ENCODE results near the gene ARPC5L. TPM values are rescaled to one million over a fixed set of nuclear protein-coding genes. Genes with fewer than 3 reads are reported as not detected.
A peak's percentile ranks its signal among the peaks of the same experiment; 100 is the strongest.

Gene ARPC5L
- total RNA-seq, 4 donors from 2014 or later = 34.8 to 45.5 (median 42.3) TPM

- intact Hi-C loops (cut with DNase I; ENCODE audit: low total_unique reads) = no loop called here
- DNase-seq (ENCODE audit: low spot score in 2 of 2) = no peak
- WGBS, 2 donors = 4 to 5% methylated on average over 12 of the region's 12 CpGs
- TF ChIP-seq, protein P1, sequence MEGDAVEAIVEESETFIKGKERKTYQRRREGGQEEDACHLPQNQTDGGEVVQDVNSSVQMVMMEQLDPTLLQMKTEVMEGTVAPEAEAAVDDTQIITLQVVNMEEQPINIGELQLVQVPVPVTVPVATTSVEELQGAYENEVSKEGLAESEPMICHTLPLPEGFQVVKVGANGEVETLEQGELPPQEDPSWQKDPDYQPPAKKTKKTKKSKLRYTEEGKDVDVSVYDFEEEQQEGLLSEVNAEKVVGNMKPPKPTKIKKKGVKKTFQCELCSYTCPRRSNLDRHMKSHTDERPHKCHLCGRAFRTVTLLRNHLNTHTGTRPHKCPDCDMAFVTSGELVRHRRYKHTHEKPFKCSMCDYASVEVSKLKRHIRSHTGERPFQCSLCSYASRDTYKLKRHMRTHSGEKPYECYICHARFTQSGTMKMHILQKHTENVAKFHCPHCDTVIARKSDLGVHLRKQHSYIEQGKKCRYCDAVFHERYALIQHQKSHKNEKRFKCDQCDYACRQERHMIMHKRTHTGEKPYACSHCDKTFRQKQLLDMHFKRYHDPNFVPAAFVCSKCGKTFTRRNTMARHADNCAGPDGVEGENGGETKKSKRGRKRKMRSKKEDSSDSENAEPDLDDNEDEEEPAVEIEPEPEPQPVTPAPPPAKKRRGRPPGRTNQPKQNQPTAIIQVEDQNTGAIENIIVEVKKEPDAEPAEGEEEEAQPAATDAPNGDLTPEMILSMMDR (IDR thresholded peaks at IDR 0.05) = no peak
- no peak for TF ChIP-seq POLR2A (IDR thresholded peaks at IDR 0.05)
- H3K4me3 ChIP-seq (ENCODE audit: low read depth, poor library complexity, severe bottlenecking) = peak overlapping the region; percentile 94
Measured at GRCh38 chr9:124869986-124870560, 8.1 kb downstream of the ARPC5L start.

DNA sequence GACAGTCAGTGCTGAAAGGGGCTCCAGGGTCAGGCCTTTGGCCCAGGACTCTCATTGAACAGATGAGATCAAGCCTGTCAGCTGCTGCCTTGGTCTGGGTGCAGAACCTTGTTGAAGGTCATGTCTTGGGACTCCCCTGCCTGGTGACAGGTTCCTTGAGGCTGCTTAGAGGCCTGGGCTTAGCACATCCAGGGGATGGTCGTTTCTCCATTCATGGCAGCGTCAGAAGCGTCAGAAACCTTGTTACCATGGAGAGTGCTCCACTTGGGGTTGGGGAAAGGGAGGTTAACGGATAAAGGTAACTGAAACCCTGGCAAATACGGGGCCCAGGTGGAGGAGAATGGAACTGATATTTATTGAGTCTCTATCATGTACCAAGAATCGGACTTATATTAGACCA is 8.8 kb downstream of the ARPC5L start:
- H3K4me3 ChIP-seq (ENCODE audit: low read depth, poor library complexity, severe bottlenecking) = no peak overlapping the region
- WGBS, 2 donors = 43 to 47% methylated on average over 6 of the region's 6 CpGs
- TF ChIP-seq, protein P1 (IDR thresholded peaks at IDR 0.05) = no peak
- no peak for TF ChIP-seq POLR2A (IDR thresholded peaks at IDR 0.05)
- DNase-seq (ENCODE audit: low spot score in 2 of 2) = no peak
- intact Hi-C loops (cut with DNase I; ENCODE audit: low total_unique reads) = no loop called here

DNA sequence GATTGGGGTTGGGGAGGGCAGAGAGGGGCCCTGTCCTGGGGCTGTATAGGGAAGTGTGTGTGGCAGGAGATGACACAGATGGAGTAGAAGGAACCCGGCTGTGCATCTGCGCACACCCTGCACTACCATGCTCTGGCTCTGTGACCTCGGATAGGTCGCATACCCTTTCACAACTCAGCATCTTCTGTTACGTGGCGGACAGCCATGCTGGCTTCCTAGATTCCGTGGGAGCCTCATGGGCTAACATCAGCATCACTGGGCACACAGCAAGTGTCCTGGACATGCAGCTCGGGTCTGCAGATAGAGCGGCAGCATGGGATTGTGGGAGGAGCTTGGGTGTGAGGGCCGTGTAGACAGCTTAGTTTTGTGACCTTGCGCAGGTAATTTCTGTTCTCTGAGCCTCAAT is 9.2 kb downstream of the ARPC5L start:
- no peak for TF ChIP-seq POLR2A (IDR thresholded peaks at IDR 0.05)
- TF ChIP-seq, protein P1 (IDR thresholded peaks at IDR 0.05) = no peak
- intact Hi-C loops (cut with DNase I; ENCODE audit: low total_unique reads) = no loop called here
- DNase-seq (ENCODE audit: low spot score in 2 of 2) = no peak
- 64 to 81% methylated on average over 11 of the region's 11 CpGs for whole genome bisulfite sequencing, 2 donors
- no peak overlapping the region for H3K4me3 ChIP-seq (ENCODE audit: low read depth, poor library complexity, severe bottlenecking)

DNA sequence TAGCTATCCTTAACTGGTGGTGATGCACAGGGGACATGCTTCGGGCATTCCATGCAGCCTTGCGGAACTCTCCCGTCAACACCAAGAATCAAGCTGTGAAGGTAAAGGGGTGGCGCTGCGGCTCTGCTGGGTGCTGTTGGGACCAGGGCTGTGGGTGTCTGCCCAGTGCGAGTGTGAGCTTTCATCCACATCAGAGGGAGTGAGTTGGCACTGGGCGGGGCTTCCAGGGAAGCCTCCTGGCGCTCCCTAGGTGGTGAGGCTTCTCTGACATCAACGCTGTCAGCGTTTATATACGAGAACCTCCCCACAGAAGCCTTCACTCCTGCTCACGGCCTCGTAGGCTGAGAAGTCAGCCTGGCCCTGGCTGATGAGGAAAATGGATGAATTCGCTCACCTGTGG is 11.7 kb downstream of the ARPC5L start:
- intact Hi-C loops (cut with DNase I; ENCODE audit: low total_unique reads) = no loop called here
- H3K4me3 ChIP-seq (ENCODE audit: low read depth, poor library complexity, severe bottlenecking) = no peak overlapping the region
- DNase-seq (ENCODE audit: low spot score in 2 of 2) = no peak
- WGBS, 2 donors = 61 to 64% methylated on average over 14 of the region's 14 CpGs
- TF ChIP-seq, protein P1 (IDR thresholded peaks at IDR 0.05) = no peak
- no peak for TF ChIP-seq POLR2A (IDR thresholded peaks at IDR 0.05)

DNA sequence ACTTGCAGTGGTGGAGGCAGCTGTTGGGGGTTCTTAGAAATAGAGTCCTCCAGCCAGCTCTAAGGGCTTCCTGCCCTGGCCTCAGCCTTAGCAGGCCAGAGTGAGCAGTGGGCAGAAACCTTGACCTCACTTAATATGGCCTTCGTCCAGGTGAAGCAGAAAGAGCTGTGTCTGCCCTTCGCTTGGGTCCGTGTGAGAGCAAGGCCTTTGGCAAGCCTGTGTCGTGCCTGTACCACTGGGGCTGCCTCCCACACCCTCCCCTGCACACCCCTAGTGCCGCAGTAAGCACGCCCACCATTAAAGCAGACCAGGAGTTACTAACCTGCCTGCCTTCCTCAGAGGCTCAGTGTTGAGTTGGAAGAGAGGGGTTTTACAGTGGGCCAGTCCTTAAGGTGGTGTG is 13.6 kb downstream of the ARPC5L start:
- TF ChIP-seq, protein P1 (IDR thresholded peaks at IDR 0.05) = no peak
- TF ChIP-seq POLR2A (IDR thresholded peaks at IDR 0.05) = no peak
- no peak overlapping the region for H3K4me3 ChIP-seq (ENCODE audit: low read depth, poor library complexity, severe bottlenecking)
- no peak for DNase-seq (ENCODE audit: low spot score in 2 of 2)
- intact Hi-C loops (cut with DNase I; ENCODE audit: low total_unique reads) = no loop called here
- 88 to 90% methylated on average over 6 of the region's 6 CpGs for WGBS, 2 donors
